ENCODE data around the gene CLDN8.

The CLDN8 gene

DNA sequence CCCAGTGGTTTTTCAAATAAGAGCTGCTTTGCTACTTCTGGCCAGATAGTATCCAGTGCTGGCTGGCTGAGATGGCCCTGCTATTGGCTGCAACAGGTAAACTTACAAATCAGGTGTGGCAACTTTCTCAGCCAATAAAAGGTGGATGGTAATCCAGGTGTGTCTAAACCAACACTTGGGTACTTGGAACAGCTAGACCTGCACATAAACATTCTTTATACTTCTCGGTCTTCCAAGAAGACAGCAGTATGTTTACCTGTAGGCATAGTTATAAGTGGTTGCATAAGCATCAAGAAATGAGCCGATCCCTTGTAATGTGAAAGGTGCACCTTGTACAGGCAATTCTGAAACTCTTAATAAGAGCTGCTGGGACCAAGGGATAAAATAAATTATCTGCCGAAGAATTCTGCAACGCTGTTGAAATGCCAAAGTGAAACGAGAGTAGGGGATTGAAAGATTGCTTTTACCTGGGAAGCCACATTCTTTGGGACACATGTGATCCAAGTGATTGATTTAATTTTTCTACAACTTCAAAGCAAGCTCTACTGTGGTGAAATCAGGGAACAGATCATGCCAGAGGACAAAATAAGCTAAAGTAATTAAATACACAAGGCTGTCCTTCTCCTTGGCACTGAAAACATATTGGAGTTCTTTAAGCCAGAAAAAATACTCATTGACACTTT lies at the start of gene CLDN8:
TSS of gene CLDN8 (minus strand) at position 57 of the 683 bp plus-strand sequence. CDS start 172 bp downstream, outside the sequence.
- TF ChIP-seq, protein P1, sequence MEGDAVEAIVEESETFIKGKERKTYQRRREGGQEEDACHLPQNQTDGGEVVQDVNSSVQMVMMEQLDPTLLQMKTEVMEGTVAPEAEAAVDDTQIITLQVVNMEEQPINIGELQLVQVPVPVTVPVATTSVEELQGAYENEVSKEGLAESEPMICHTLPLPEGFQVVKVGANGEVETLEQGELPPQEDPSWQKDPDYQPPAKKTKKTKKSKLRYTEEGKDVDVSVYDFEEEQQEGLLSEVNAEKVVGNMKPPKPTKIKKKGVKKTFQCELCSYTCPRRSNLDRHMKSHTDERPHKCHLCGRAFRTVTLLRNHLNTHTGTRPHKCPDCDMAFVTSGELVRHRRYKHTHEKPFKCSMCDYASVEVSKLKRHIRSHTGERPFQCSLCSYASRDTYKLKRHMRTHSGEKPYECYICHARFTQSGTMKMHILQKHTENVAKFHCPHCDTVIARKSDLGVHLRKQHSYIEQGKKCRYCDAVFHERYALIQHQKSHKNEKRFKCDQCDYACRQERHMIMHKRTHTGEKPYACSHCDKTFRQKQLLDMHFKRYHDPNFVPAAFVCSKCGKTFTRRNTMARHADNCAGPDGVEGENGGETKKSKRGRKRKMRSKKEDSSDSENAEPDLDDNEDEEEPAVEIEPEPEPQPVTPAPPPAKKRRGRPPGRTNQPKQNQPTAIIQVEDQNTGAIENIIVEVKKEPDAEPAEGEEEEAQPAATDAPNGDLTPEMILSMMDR (IDR thresholded peaks at IDR 0.05): no peak

DNA sequence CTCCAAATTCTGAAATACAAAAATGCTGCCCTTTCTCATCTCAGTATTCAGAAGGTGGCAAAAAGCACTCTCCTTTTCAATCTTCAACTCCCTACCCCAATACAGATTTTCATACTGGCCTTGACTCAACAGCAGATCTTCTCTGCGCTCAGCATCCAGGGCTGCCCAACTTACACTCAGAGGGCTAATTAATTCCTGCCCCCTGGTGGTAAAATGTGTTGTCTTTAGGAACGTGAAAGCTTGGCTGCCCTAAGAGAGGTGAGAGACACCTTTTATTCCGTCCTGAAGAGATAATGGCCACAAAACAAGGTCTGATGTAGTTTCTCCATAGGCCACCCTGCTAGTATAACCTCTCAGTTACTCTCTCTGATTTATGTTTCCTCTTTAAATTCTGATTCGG lies 41.9 kb upstream of the CLDN8 start:
- TF ChIP-seq, protein P1 (IDR thresholded peaks at IDR 0.05): peak; percentile 55

DNA sequence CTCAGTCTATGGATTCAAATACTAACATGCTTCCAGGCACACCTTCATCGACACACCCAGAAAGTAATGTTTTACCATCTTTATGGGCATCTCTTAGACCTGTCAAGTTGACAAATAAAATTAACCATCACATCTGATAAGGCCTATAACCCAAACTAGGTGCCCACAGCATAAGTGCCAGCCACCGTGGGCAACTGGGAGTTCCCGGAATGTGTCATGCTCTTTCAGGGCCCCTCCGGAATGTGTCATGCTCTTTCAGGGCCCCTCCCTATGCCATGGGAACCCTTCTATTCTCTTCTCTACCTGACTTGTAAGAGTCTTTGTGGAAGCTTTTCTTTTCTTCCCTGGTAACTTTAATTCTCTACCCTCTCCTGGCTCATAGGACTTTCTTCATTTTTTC lies 40.2 kb upstream of the CLDN8 start:
- TF ChIP-seq, protein P1 (IDR thresholded peaks at IDR 0.05): no peak

DNA sequence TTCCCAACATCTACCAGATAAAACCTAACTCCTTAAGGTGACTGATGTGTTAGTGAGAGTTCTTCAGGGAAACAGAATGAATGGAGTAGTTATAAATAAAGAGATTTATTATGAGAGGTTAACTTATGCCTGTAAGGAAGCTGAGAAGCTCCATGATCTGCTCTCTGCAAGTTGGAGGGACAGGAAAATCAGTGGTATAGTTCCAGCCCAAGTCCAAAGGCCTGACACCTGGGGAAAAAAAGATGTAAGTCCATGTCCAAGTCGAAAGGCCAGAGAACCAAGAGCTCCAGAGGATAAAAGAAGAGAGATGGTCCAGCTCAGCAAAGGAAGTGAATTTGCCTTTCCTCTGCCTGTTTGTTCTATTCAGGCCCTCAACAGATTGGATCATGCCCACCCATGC lies 39.8 kb upstream of the CLDN8 start:
- TF ChIP-seq, protein P1 (IDR thresholded peaks at IDR 0.05): no peak

DNA sequence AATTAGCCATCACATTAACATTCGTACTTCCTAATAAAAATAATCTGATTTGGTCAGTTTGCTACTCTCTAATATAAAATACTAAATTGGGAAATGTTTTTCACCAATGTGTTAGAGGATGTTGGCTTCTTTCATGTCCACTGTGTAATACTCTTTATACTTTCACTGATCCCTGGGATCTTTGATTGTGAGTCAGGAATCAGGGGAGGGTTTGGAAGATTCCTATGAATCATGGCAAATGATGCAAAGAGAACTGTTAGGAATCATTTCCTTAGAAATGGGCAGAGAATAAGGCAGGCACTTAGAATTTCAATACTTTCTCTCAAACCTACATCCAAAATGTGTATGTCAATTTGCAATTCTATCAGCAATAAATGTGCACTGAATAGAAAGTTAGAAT lies 35.9 kb upstream of the CLDN8 start:
- TF ChIP-seq, protein P1 (IDR thresholded peaks at IDR 0.05): no peak

DNA sequence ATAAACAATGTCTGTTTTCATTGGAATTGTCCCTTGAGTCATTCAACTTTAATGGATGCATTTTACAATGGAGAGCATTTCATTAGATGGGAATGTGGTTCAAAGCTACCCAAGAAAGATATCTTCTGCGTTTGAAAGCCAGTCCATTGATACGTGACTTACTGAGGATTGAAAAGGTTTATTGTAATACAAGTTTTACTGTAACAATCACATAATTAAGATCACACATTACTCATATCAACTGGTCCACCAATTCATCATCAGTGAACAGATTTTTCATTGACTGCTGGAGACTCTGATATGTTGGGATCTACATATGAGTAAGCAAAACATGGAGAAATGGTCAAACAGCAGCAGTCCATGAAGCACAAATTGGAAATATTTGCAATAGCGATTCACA lies 34.0 kb upstream of the CLDN8 start:
- TF ChIP-seq, protein P1 (IDR thresholded peaks at IDR 0.05): no peak

DNA sequence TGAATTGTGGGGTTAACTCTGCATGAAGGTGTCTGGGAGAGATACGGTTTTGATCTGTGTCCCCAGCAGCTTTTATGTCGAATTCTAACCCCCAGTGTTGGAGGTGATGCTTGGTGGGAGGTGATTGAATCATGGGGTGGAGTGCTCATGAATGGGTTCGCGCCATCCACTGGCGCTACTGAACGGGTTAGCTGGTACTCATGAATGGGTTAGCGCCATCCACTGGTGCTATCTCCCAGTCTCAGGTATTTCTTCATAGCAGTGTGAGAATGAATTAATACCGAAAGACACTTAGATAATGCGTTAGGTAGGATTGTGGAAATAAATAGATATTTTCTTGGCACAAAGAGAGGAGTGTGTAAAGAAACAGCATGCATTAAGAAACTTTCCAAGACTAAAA lies 32.9 kb upstream of the CLDN8 start:
- TF ChIP-seq, protein P1 (IDR thresholded peaks at IDR 0.05): no peak

DNA sequence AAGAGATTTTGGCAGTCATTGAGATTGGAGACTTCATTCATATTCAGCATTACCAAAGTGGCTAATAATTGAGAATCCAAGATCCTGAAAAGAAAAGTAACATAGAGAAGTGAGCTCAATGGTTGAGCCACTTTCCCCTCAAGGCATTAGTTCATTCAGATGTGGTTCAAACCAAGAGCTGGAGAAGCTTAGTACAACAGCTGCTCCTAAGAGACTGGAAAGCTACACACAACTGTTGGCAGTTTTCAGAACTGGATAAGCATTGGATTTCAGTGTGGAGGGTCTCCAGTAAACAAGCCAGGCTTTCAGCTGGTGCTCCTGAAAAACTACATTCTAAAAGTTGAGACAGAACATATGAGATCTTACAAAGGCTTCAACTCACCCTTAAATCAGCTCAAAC lies 29.2 kb upstream of the CLDN8 start:
- TF ChIP-seq, protein P1 (IDR thresholded peaks at IDR 0.05): no peak

Data from LNCAP (cell line).